Loucy (cell line): ENCODE results near the gene AEBP2.

ENCODE experiments used
- H2AFZ ChIP-seq: fragments of 200-600 bp; sonication (generic); 2 replicates; pipeline ENCODE4 v1.6.0; 2016; ENCODE audit warnings: antibody characterized with exemption, mild to moderate bottlenecking, low read length, moderate library complexity
- H3F3A ChIP-seq: fragments of 200-600 bp; 2 replicates; pipeline ENCODE4 v1.6.0; 2016; ENCODE audit warnings: antibody characterized with exemption, low read depth, mild to moderate bottlenecking
- H3K27me3 ChIP-seq: fragments of 200-600 bp; sonication (generic); 2 replicates; pipeline ENCODE4 v1.6.1; 2014; ENCODE audit warnings: low read length, mild to moderate bottlenecking; ENCODE audit not compliant: insufficient read depth, poor library complexity, severe bottlenecking
- H3K36me3 ChIP-seq: fragments of 200-600 bp; sonication (generic); 2 replicates; pipeline ENCODE4 v1.6.1; 2016; ENCODE audit warnings: low read length; ENCODE audit not compliant: insufficient read depth
- H3K4me1 ChIP-seq: fragments of 200-600 bp; sonication (generic); 2 replicates; pipeline ENCODE4 v1.5.1; 2014; ENCODE audit warnings: low read length, mild to moderate bottlenecking; ENCODE audit not compliant: insufficient read depth, poor library complexity, severe bottlenecking
- H3K4me2 ChIP-seq: fragments of 200-600 bp; sonication (generic); 2 replicates; pipeline ENCODE4 v1.6.0; 2014; ENCODE audit warnings: antibody characterized with exemption, low read length, low read depth, mild to moderate bottlenecking; ENCODE audit not compliant: poor library complexity, severe bottlenecking
- H3K4me3 ChIP-seq: fragments of 200-600 bp; sonication (generic); 2 replicates; pipeline ENCODE4 v1.5.1; 2014; ENCODE audit warnings: low read length, mild to moderate bottlenecking, mixed read lengths; ENCODE audit not compliant: poor library complexity, severe bottlenecking
- H3K79me2 ChIP-seq: fragments of 200-600 bp; sonication (generic); 2 replicates; pipeline ENCODE4 v1.6.1; 2014; ENCODE audit warnings: low read length; ENCODE audit not compliant: insufficient read depth
- H3K9ac ChIP-seq: fragments of 200-600 bp; sonication (generic); 2 replicates; pipeline ENCODE4 v1.6.0; 2014; ENCODE audit warnings: mild to moderate bottlenecking, low read depth, low read length, moderate library complexity; ENCODE audit not compliant: poor library complexity, severe bottlenecking
- H3K9me2 ChIP-seq: fragments of 200-600 bp; sonication (generic); replicated peaks from 2 replicates; pipeline ENCODE4 v1.6.1; 2016; ENCODE audit warnings: low read depth, low read length, mixed read lengths
- H3K9me3 ChIP-seq: fragments of 200-600 bp; sonication (generic); 2 replicates; pipeline ENCODE4 v1.6.1; 2014; ENCODE audit warnings: mild to moderate bottlenecking, antibody characterized with exemption, low read length, low read depth; ENCODE audit not compliant: insufficient read depth
- H4K20me1 ChIP-seq: fragments of 200-600 bp; sonication (generic); 2 replicates; pipeline ENCODE4 v1.6.0; 2014; ENCODE audit warnings: antibody characterized with exemption, low read length, mild to moderate bottlenecking; ENCODE audit not compliant: insufficient read depth, poor library complexity, severe bottlenecking
- CTCF ChIP-seq: fragments of 200-600 bp; sonication (generic); conservative IDR thresholded peaks from 2 replicates; pipeline ENCODE4 v1.5.1; 2014; ENCODE audit warnings: mild to moderate bottlenecking, antibody characterized with exemption, low read length
- EZH2phosphoT487 ChIP-seq: fragments of 200-600 bp; IDR thresholded peaks from 2 replicates; pipeline ENCODE4 v1.6.1; 2018; ENCODE audit warnings: antibody characterized with exemption, mild to moderate bottlenecking, moderate library complexity, borderline replicate concordance

The AEBP2 gene

GRCh38 chr12:19484738-19485137 lies 45.4 kb downstream of the AEBP2 start:
- TF ChIP-seq EZH2phosphoT487 (no peak), CTCF (no peak)
- Histone ChIP-seq H3K4me3 (no peak overlapping the region), H3K4me1 (no peaks in the 10 kb centered on the region), H3K9ac (no peak overlapping the region), H3K27me3 (no peaks in the 10 kb centered on the region), H2AFZ (no peak overlapping the region), H3K79me2 (peaks cover 100% of the 10 kb centered on the region), H4K20me1 (peaks cover 82% of the 10 kb centered on the region), H3K36me3 (peaks cover 79% of the 10 kb centered on the region), H3K9me2 (no peaks in the 10 kb centered on the region), H3K9me3 (peaks cover 6% of the 10 kb centered on the region; the same call in 1 of the 2 replicates), H3K4me2 (no peak overlapping the region), H3F3A (no peaks in the 10 kb centered on the region)

GRCh38 chr12:19485240-19485639 lies 45.9 kb downstream of the AEBP2 start:
- Histone ChIP-seq H3K79me2 (peaks cover 100% of the 10 kb centered on the region), H3K36me3 (peaks cover 74% of the 10 kb centered on the region), H3K9me3 (peaks cover 6% of the 10 kb centered on the region; the same call in 1 of the 2 replicates), H3K4me2 (no peak overlapping the region), H3K4me1 (no peaks in the 10 kb centered on the region), H3K9ac (no peak overlapping the region), H3K4me3 (no peak overlapping the region), H3K27me3 (no peaks in the 10 kb centered on the region), H2AFZ (no peak overlapping the region), H3F3A (no peaks in the 10 kb centered on the region), H3K9me2 (no peaks in the 10 kb centered on the region), H4K20me1 (peaks cover 87% of the 10 kb centered on the region)
- TF ChIP-seq CTCF (no peak), EZH2phosphoT487 (no peak)

- Histone ChIP-seq H3K79me2 (peaks cover 96% of the 10 kb centered on the region), H3K4me1 (no peaks in the 10 kb centered on the region), H3K9me2 (no peaks in the 10 kb centered on the region), H3K4me2 (no peak overlapping the region), H3K4me3 (no peak overlapping the region), H3K9ac (no peak overlapping the region), H3K9me3 (no peaks in the 10 kb centered on the region), H4K20me1 (peaks cover 87% of the 10 kb centered on the region), H3K27me3 (no peaks in the 10 kb centered on the region), H2AFZ (no peak overlapping the region), H3F3A (no peaks in the 10 kb centered on the region), H3K36me3 (peaks cover 52% of the 10 kb centered on the region)
- TF ChIP-seq EZH2phosphoT487 (no peak), CTCF (no peak)
These were observed 49.9 kb downstream of the AEBP2 start for GRCh38 chr12:19489168-19489567.
